Sigmoid colon (tissue), 7 donors: Measurements from ENCODE around the gene SYNGAP1. TPM values are rescaled to one million over a fixed set of nuclear protein-coding genes. Genes with fewer than 3 reads are reported as not detected.

Experiments
- DNase-seq: peaks from one replicate; pipeline ENCODE4 v3.0.0-alpha.2; 2019
- H3K27ac ChIP-seq, 4 donors: fragments of 200-600 bp; sonication (generic); one replicate each; pipeline ENCODE4 v1.5.1; 2016 to 2019; ENCODE audit warnings: mild to moderate bottlenecking in 1 of 4
- H3K27me3 ChIP-seq, 3 donors: fragments of 200-600 bp; sonication (generic); one replicate each; pipeline ENCODE4 v1.5.1; 2019; ENCODE audit warnings: mild to moderate bottlenecking in 1 of 3
- H3K36me3 ChIP-seq, 4 donors: fragments of 200-600 bp; sonication (generic); one replicate each; pipeline ENCODE4 v1.5.1; 2016 to 2019
- H3K4me1 ChIP-seq, 4 donors: fragments of 200-600 bp; sonication (generic); one replicate each; pipeline ENCODE4 v1.5.1; 2017 to 2019
- H3K4me3 ChIP-seq, 4 donors: fragments of 200-600 bp; sonication (generic); one replicate each; pipeline ENCODE4 v1.5.1; 2017 to 2019; ENCODE audit warnings: mild to moderate bottlenecking in 2 of 4, moderate library complexity in 1 of 4
- H3K9me3 ChIP-seq, 4 donors: fragments of 200-600 bp in 3 of 4; sonication (generic) in 3 of 4; one replicate each; pipeline versions ENCODE4 v1.5.1 to v1.6.1; 2013 to 2019
- EP300 ChIP-seq, 4 donors: sonication (generic); formaldehyde crosslinking; IDR thresholded peaks; one replicate each; pipeline ENCODE4 v1.6.1; 2017; ENCODE audit warnings: antibody characterized with exemption in 4 of 4
- POLR2A ChIP-seq, 2 donors: fragments of 450-650 bp; IDR thresholded peaks; one replicate each; pipeline ENCODE4 v1.6.1; 2016; ENCODE audit warnings: antibody characterized with exemption in 2 of 2, mild to moderate bottlenecking in 2 of 2, moderate library complexity in 2 of 2
- POLR2AphosphoS5 ChIP-seq, 4 donors: sonication (generic); formaldehyde crosslinking; IDR thresholded peaks; one replicate each; pipeline ENCODE4 v1.6.1; 2017; ENCODE audit warnings: antibody characterized with exemption in 4 of 4
- WGBS, 2 donors: extraction: QIAGEN DNeasy Blood & Tissue Kit; methylation state at CpG; one replicate each; pipeline ENCODE4 v1.1.7; 2013; 5-methylcytosine and 5-hydroxymethylcytosine counted together
- intact Hi-C: fragments of 100-400 bp; cut with DNase I; formaldehyde crosslinking; loops from one replicate; pipeline ENCODE4 v1.15.1; 2023
- polyA plus RNA-seq, 3 donors: library from polyadenylated mRNA; stranded (reverse); fragments of 200-250 nt; gene quantifications; one replicate each; pipeline ENCODE4 v1.2.3, GENCODE V29; 2013
- total RNA-seq, 4 donors: library from RNA; depleted of rRNA; stranded (reverse); fragments of >200 nt; gene quantifications; one replicate each; pipeline ENCODE4 v1.1.0, GENCODE V29; 2016
- TF ChIP-seq, protein P1 (sequence below), 4 experiments: fragments of 450-650 bp in 3 of 4; fragments of 200-600 bp in 1 of 4; IDR thresholded peaks; one replicate each; pipeline ENCODE4 v1.5.1; 2016 to 2019; ENCODE audit warnings: antibody characterized with exemption in 4 of 4, mild to moderate bottlenecking in 3 of 4, moderate library complexity in 2 of 4
- donor health status: healthy with polysubstance abuse.
- donor health status: Bipolar disorder and iron deficiency.
- donor health status: healthy.

Gene SYNGAP1
- total and polyA plus RNA-seq, 7 donors: 0.92 to 24.6 (median 9.9) TPM

DNA sequence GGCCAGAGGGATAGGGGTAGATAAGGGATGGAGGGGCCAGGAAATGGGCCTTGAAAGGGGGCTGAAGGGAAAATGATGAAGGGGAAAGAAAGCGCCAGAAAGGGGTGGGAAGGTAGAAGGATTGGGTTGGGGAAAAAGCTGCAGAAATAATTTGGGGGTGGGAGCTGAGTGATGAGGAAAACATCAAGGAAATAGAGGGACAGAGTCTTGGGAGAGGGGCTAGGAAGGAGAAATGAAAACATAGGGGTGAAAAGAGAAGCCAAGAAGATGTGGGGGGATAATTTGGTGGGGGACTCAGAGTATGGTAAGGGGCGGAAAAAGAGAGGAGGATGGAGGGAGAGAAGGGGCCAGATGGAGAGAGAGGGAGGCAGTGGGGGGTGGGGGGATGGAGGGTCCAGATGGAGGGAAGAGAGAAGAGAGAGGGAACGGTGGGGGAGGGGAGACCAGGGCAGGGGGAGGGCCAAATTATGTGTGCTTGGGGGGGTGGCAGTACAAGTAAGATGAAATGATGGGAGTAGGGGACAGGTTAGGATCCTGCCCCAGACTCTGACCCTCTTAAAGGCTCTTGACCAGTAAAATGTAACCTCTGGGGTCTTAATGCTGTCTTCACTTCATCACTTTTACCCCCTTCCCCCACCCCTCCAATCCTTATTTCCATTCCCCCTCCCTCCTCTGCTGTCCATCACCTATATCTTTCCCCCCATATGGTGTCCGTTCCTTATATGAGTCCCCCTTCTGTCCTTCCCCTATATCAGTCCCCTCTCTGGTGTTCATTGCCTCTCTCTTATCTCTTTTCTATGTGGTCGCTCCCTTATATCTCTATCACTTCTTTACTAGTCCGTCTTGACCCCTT lies 852 bp downstream of the SYNGAP1 start:
- Histone ChIP-seq H3K4me1 (peaks cover 0 to 58% (median 51%) of the 10 kb centered on the region in 4 donors), H3K27me3 (no peaks in the 10 kb centered on the region), H3K4me3 (peak overlapping the region; percentile 37 to 50 (median 46)), H3K36me3 (peaks cover 0 to 10% (median 0%) of the 10 kb centered on the region in 4 donors), H3K27ac (peak overlapping the region; percentile 93 to 97 (median 96)), H3K9me3 (no peaks in the 10 kb centered on the region)
- intact Hi-C loops: loop anchor here (10.0 kb wide), 1 partner anchor 216 kb away; the partner anchor contains the start of genes HSD17B8, RING1, RXRB and SLC39A7
- WGBS, 2 donors: 74% methylated on average over 6 of the region's 6 CpGs
- no peak for TF ChIP-seq EP300 (IDR thresholded peaks at IDR 0.05)
- no peak for TF ChIP-seq POLR2A (IDR thresholded peaks at IDR 0.05)
- TF ChIP-seq, protein P1, sequence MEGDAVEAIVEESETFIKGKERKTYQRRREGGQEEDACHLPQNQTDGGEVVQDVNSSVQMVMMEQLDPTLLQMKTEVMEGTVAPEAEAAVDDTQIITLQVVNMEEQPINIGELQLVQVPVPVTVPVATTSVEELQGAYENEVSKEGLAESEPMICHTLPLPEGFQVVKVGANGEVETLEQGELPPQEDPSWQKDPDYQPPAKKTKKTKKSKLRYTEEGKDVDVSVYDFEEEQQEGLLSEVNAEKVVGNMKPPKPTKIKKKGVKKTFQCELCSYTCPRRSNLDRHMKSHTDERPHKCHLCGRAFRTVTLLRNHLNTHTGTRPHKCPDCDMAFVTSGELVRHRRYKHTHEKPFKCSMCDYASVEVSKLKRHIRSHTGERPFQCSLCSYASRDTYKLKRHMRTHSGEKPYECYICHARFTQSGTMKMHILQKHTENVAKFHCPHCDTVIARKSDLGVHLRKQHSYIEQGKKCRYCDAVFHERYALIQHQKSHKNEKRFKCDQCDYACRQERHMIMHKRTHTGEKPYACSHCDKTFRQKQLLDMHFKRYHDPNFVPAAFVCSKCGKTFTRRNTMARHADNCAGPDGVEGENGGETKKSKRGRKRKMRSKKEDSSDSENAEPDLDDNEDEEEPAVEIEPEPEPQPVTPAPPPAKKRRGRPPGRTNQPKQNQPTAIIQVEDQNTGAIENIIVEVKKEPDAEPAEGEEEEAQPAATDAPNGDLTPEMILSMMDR (IDR thresholded peaks at IDR 0.05): no peak
- no peak for TF ChIP-seq POLR2AphosphoS5 (IDR thresholded peaks at IDR 0.05)
- DNase-seq: no peak

DNA sequence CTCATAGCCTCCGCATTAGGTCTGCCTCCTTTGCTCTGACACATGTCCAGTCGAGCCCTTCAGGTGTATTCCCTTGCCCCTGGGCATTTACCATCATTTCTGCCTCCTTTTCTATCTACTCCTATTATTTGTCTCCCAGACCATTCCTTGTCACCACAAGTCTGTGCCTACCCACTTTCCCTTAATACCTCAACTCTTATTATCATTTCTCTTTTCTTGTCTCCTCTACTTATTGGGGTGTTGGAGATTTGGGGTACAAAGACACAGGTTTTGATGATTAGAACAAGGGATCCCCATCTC lies 1.4 kb downstream of the SYNGAP1 start:
- WGBS, 2 donors: 83 to 88% methylated on average over 2 of the region's 2 CpGs
- peaks cover 0 to 56% (median 49%) of the 10 kb centered on the region in 4 donors for H3K4me1 ChIP-seq
- H3K27ac ChIP-seq: peak overlapping the region; percentile 93 to 97 (median 96)
- DNase-seq: no peak
- intact Hi-C loops: loop anchor here (10.0 kb wide), 1 partner anchor 216 kb away; the partner anchor contains the start of genes HSD17B8, RING1, RXRB and SLC39A7
- peaks cover 0 to 4% (median 0%) of the 10 kb centered on the region in 4 donors for H3K36me3 ChIP-seq
- no peaks in the 10 kb centered on the region for H3K27me3 ChIP-seq
- no peaks in the 10 kb centered on the region for H3K9me3 ChIP-seq
- TF ChIP-seq EP300 (IDR thresholded peaks at IDR 0.05) (no peak), POLR2AphosphoS5 (IDR thresholded peaks at IDR 0.05) (no peak)
- TF ChIP-seq, protein P1 (IDR thresholded peaks at IDR 0.05): no peak
- H3K4me3 ChIP-seq: no peak overlapping the region

DNA sequence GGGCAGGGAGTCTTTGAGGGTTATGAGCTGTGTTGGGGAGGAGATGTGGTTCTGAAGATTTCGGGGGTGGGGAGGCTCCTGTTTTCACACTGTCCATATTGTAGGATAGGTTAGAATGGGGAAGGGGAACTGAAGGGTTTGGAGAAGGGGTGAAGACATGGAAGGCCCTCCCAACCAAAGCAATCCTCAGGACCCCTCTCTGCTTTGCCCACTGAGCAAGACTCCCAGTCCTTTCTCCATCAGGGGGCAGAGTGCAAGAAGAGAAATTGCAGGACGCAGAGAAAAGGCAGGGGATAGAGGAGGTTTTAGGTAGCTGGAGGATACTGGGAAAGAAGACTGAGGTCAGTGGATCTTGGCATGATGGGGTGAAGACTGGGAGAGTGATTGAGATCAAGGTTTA lies 3.9 kb downstream of the SYNGAP1 start:
- TF ChIP-seq EP300 (IDR thresholded peaks at IDR 0.05) (no peak), POLR2A (IDR thresholded peaks at IDR 0.05) (no peak), POLR2AphosphoS5 (IDR thresholded peaks at IDR 0.05) (no peak)
- TF ChIP-seq, protein P1 (IDR thresholded peaks at IDR 0.05): no peak
- Histone ChIP-seq H3K4me1 (peaks cover 0 to 59% (median 52%) of the 10 kb centered on the region in 4 donors), H3K27me3 (no peaks in the 10 kb centered on the region), H3K27ac (peak overlapping the region; percentile 87 to 93 (median 91)), H3K9me3 (no peaks in the 10 kb centered on the region), H3K36me3 (no peaks in the 10 kb centered on the region), H3K4me3 (no peak overlapping the region)
- WGBS, 2 donors: 94 to 96% methylated on average over 2 of the region's 2 CpGs
- intact Hi-C loops: loop anchor here (10.0 kb wide), 1 partner anchor 219 kb away; the partner anchor contains the start of genes HSD17B8, RING1, RXRB and SLC39A7
- no peak for DNase-seq

DNA sequence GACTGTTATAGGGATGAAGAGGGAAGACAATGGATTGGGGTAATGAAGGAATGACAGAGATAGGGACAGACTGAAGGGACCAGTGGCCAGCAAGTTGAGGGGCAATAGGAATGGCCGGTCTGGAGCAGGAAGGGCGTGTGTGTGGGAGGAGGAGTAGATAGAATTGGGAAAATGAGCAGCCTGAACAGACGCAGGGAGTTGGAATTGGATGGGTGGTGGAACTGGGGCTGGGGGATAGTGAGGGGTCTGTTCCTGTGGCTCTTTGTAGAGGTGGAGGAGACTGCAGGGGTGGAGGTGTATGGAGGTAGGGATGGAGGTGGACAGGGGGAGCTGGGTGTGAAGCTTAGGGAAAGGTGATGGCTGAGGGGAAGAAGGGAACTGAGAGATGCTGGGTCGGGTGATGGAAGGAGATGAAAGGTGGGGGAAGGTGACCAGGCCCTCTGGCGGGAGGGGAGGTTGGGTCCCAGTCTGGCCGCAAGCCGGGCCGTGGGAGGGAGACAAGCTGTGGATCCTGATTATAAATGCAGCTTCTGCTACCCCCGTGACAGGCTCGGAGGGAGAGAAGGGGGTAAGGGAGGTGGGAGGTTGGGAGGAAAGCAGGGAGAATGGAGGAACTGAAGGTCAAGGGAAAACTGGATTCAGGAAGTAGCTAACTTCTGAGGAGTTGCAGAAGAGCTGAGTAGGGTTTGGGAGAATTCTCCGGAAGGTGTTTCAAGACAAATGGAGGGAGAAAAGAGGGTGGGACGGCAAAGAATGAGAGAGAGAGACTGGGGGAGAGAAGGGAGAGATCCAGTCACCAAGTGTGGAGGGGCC lies 5.2 kb downstream of the SYNGAP1 start:
- no peaks in the 10 kb centered on the region for H3K27me3 ChIP-seq
- peak overlapping the region; percentile 35 to 64 (median 54) for H3K4me3 ChIP-seq
- peak in 1 of 2 donors; percentile 48 for TF ChIP-seq POLR2A (IDR thresholded peaks at IDR 0.05)
- no peak for TF ChIP-seq POLR2AphosphoS5 (IDR thresholded peaks at IDR 0.05)
- 12 to 20% methylated on average over 12 of the region's 12 CpGs for WGBS, 2 donors
- no peaks in the 10 kb centered on the region for H3K9me3 ChIP-seq
- DNase-seq: no peak
- H3K27ac ChIP-seq: peak overlapping the region; percentile 87 to 93 (median 91)
- no peaks in the 10 kb centered on the region for H3K36me3 ChIP-seq
- intact Hi-C loops: loop anchor here (5.0 to 10.0 kb wide), 3 partner anchors 108 to 220 kb away; partner anchors contain the start of genes HSD17B8, RGL2, RING1 and RXRB
- peaks cover 0 to 51% (median 50%) of the 10 kb centered on the region in 4 donors for H3K4me1 ChIP-seq
